HG03103 (cell line): ENCODE results near the gene MAGI3.
"Not testable (repeated sequence)": the region's sequence is repeated elsewhere in the genome, so short reads cannot be mapped to it uniquely, and the experiment has no call there.

Source experiments
- ATAC-seq: cut with Tn5 transposase; IDR thresholded peaks from one replicate; pipeline ENCODE4 v1.9.1; 2021; ENCODE audit warnings: low read depth; ENCODE audit not compliant: unreplicated experiment

Gene MAGI3

GRCh38 chr1:113677250-113678158 lies 287.2 kb downstream of the MAGI3 start:
- ATAC-seq, result no peak

GRCh38 chr1:113678159-113678469 lies 287.8 kb downstream of the MAGI3 start:
- no peak for ATAC-seq

- ATAC-seq, result no peak
Measured at GRCh38 chr1:113681596-113682337, 291.5 kb downstream of the MAGI3 start.

GRCh38 chr1:113683384-113684152 lies 293.3 kb downstream of the MAGI3 start:
- no peak for ATAC-seq

GRCh38 chr1:113684153-113684541 lies 293.8 kb downstream of the MAGI3 start:
- no peak for ATAC-seq

- ATAC-seq, result no peak
Measured at GRCh38 chr1:113686891-113687618, 296.7 kb downstream of the MAGI3 start.

- ATAC-seq, result no peak
Measured at GRCh38 chr1:113691184-113691583, 300.9 kb downstream of the MAGI3 start.

GRCh38 chr1:113692342-113692741 lies 302.0 kb downstream of the MAGI3 start:
- no peak for ATAC-seq

- no peak for ATAC-seq
Measured at GRCh38 chr1:113692824-113693431, 302.6 kb downstream of the MAGI3 start.

GRCh38 chr1:113694910-113695309 lies 304.6 kb downstream of the MAGI3 start:
- no peak for ATAC-seq

GRCh38 chr1:113701429-113701828 lies 311.1 kb downstream of the MAGI3 start:
- ATAC-seq, result no peak

- ATAC-seq, result no peak
Measured at GRCh38 chr1:113714606-113715269, 324.4 kb downstream of the MAGI3 start.

GRCh38 chr1:113717506-113717905 lies 327.2 kb downstream of the MAGI3 start:
- ATAC-seq, result not testable (repeated sequence)

- ATAC-seq, result not testable (repeated sequence)
Measured at GRCh38 chr1:113718621-113719020, 328.3 kb downstream of the MAGI3 start.

GRCh38 chr1:113721010-113721409 lies 330.7 kb downstream of the MAGI3 start:
- ATAC-seq, result no peak

- ATAC-seq, result no peak
Measured at GRCh38 chr1:113732802-113733201, 342.5 kb downstream of the MAGI3 start.

- ATAC-seq, result no peak
Measured at GRCh38 chr1:113734357-113735055, 344.2 kb downstream of the MAGI3 start.
